CD4-positive, alpha-beta T cell treated with Interleukin-15 for 4 hours (primary cell): ENCODE data around the gene CHCHD6.

Experiments
- DNase-seq: peaks from one replicate; pipeline ENCODE4 v3.0.0-alpha.2; 2020; ENCODE audit warnings: low spot score

CHCHD6 gene

GRCh38 chr3:126959921-126960603 lies 256.0 kb downstream of the CHCHD6 start:
- DNase-seq, result no peak

- no peak for DNase-seq
Measured at GRCh38 chr3:126960604-126960995, 256.6 kb downstream of the CHCHD6 start.

DNA sequence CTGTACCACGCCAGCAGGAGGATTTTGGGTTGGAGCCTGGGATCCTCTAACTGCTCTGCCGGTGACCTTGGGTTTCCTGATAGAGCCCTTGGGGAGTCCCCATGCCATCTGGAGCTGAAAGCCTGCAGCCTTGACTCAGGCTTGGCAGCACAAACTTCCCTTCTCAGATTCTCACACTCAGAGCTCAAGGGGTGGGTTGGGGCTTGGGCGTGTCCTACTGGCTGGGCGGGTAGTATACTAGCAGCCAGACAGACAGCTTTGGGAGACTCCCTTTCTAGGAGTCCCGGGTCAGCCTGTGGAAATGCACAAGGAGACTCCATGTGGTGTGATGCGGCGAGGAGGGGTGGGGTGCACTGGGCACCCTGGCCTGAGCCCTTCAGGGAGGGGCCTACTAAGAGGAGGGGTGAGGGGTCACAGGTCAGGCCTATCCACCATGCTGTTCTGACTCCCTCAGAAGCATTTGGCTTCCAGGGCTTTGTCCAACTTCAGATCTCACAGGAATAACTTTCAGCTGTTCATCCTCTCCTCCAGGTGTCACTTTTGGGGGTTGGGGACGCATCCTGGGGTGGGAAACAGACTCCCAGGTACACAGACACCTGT lies 257.3 kb downstream of the CHCHD6 start:
- DNase-seq, result no peak

DNA sequence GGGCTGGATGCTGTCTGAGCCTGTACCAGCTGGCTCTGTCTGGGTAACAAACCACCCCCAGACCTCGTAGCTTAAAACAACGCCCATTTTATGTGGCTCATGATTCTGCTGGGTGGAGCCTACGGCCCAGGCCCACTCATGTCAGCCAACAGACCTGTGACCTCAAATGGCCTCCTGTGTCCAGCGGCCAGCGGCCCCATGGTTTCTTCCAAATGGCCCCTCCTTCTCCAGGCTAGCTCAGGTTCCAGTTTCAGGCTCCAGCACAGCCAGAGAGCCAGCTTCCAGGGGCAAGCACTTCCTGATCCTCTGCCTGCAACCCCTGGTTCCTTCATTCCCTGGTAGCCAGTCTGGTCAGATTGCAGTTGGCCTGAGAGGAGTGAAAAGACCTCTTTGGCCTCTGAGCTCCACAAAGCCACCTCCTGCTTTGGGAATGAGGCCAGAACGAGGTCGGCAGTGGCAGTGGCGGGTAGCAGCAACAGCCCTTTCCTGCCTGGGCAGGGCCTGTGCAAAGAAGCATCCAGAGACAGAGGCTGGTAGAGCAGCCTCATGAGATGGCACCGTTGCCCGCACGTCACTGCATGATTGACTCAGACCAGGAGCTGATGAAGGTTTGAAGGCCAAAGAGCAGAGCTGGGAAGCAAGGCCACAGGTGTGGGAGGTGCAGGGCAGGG lies 257.9 kb downstream of the CHCHD6 start:
- no peak for DNase-seq

- no peak for DNase-seq
Measured at GRCh38 chr3:126962756-126963155, 258.7 kb downstream of the CHCHD6 start.

DNA sequence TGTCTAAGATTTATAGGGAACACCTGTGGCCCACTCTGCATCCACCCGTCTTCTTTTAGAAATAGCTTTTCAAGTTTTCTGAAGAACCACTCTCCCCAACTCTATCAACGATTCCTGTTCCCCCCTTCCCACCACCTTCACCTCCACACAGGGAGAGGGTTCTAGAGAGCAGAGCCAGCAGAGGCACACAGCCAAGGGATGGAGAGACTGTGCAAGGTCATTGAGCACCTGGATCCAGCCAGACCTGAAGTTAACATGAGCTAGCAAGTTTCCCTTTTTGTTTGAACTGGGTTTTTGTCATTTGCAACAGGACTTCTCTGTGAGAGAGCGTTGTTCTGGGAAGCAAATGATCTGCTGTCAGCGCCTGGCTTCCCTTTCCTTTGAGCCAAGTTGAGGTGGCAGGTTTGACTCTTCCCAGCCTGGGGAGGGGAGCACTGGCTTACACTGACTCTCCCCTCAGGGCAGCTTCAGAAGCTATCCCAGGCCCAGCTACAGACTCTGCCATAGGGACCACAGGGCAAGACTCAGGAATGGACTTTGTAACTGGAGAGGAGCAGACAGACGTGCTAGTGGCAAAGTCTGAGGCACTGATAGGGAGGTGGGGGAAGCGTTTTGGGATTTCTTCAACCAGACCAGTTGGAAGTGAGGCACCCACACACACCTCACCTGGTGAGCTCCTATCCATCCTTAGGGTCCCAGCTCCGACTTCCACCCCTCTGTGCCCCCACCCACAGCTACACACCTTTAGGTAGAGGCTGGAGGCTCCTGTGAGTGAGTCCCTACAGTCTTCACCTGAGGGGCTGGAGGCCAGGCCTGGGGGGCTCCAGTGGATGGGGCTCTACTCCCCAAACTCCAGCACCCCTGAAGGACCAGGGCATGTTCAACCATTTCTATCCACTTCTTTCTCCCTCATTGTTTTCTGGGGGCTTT lies 259.5 kb downstream of the CHCHD6 start:
- DNase-seq, result no peak

DNA sequence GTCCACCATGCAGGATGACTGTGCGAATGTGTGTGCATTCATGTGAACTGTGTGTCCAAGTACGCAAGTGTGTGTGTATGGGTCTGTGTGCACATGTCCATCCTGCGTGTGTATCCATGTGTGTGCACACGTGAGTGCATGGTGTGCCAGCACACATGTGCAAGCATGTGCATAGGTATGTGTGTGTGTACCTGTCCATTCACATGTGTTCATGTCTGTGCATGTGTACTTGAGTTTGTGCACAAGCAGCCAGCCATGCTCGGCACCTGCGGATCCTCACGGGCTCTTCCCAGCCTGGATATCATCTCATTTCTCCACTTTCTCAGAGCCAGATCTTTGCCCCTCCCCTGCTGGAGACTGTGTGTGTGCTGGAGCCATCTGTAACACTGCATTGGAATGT lies 260.2 kb downstream of the CHCHD6 start:
- DNase-seq, result no peak

GRCh38 chr3:126964950-126965349 lies 260.9 kb downstream of the CHCHD6 start:
- DNase-seq, result no peak

DNA sequence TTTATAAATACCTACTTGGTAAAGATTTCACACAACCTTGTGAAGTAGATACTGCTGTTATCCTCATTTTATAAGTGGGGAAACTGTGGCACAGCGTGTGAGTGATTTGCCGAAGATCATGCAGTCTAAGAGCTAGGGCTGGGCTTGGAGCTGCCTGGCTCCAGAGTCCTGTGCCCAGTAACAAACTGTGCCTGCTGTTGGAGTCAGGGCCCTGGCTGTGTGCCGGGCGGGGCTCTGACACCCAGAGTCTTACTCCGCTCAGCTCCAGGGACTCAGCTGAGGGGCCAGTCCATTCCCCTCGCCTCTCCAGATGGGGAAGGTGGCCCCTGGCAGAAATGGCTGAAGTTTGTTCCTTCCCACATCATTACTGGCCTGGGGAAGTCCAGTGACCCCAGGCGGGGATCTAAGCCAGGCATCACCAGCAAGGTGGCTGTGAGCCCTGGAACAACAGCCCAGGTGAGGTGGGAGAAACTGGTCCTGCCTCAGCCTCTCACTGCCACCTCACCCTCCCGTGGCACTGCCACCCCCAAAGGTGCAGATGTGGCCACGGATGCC lies 261.6 kb downstream of the CHCHD6 start:
- no peak for DNase-seq

GRCh38 chr3:126967386-126967785 lies 263.3 kb downstream of the CHCHD6 start:
- DNase-seq, result no peak

DNA sequence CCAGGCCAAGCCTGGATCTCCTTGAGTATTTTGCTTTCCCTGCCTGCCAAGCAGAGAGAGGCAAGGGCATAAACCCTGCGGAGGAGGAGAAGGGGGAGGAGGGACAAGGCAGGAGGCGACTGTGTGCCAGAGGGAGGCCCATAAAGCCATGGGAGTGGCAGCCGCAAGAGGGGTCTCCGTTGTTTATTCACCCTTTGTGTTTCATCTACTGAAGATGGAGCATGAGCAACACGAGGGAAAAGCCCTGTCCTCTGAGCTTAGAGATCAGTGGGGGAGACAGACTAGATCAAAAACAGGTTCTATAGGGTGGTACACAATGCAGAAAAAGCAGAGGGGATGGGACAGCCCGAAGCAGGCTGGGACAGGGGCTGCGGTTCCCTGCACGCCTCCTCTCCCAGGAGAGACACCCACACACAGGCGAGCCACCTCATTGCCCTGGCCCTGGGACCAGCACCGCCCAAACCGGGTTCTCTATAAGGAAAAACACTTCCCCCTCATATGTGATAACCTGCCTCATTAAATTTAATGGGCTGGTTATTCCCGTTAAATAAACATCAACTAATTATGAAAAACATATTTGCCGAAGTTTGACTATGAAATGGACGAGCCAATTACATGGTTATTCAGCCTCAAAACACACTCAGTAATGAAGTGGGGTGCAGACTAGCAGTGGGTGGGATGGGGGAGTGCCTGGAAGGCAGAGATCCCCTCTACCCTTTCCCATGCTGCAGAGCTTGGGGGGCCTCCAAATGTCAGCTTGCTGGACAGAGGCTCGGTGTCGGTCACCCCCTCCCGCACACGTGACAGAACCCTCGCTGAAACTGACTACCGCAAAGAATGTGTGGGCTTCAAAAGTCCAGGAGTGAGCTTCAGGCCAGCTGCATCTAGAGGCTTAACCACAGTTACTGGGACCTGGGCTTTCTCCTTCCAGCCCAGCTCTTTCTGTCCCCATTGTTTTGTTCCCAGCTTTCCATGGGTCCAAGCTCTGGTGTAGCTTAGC lies 264.7 kb downstream of the CHCHD6 start:
- DNase-seq, result no peak

DNA sequence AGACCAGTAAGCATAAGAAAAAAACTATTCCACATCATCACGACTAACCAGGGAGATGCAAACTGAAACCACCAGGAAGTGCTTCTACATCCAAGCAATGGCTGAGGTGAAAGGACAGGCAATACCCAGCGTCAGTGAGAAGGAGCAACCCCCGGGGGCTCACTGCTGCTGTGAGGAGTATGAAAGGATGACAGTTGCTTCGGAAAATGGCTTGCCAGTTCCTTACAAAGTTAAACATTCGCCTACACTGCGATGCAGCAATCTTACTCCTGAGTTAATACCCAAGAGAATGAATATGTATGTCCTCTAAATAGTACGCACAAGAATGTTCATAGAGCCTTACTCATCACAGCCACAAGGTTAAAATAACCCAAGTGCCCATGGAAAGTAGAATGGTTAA lies 265.5 kb downstream of the CHCHD6 start:
- no peak for DNase-seq

DNA sequence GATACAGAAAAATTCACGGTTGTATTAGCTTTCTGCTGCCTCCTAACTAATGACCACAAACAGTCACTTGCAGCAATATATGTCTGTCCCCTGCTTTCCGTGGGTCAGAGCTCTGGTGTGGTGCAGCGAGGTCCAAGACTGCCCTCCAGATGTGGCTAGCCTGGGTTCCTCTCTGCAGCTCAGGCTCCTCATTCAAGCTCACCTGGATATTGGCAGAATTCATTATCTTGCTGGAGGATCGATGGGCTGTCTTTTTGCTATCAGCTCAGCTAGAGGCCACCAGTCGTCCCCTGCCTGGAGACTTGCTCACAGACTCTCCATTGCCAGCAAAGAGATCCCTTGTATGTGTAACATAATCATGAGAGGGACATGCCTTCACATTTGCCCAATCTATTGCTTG lies 266.1 kb downstream of the CHCHD6 start:
- DNase-seq, result no peak

DNA sequence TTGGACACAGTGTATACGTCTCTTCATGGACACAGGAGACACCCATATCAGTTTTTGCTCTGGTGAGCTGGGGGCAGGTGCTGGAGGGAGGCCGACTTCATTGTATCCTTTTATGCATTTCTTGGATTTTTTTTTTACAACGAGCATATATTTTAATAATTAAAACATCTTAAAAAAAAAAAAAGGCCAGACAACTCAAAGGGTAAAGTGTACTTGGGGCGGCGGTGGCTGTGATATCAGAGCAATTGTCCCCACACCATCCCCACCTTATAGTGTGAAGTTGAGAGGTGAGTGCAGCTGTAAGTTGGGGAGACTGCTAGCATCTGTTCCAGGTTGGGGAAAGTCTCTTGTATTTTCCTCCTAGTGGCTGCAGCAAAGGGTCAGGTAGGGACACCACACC lies 266.9 kb downstream of the CHCHD6 start:
- DNase-seq, result no peak

GRCh38 chr3:126971891-126972351 lies 267.9 kb downstream of the CHCHD6 start:
- DNase-seq, result no peak

GRCh38 chr3:126972866-126973265 lies 268.8 kb downstream of the CHCHD6 start:
- no peak for DNase-seq

GRCh38 chr3:126973814-126974213 lies 269.8 kb downstream of the CHCHD6 start:
- no peak for DNase-seq

GRCh38 chr3:126974756-126975155 lies 270.7 kb downstream of the CHCHD6 start:
- no peak for DNase-seq

GRCh38 chr3:126976906-126977305 lies 272.9 kb downstream of the CHCHD6 start:
- no peak for DNase-seq

GRCh38 chr3:126977821-126978220 lies 273.8 kb downstream of the CHCHD6 start:
- no peak for DNase-seq

DNA sequence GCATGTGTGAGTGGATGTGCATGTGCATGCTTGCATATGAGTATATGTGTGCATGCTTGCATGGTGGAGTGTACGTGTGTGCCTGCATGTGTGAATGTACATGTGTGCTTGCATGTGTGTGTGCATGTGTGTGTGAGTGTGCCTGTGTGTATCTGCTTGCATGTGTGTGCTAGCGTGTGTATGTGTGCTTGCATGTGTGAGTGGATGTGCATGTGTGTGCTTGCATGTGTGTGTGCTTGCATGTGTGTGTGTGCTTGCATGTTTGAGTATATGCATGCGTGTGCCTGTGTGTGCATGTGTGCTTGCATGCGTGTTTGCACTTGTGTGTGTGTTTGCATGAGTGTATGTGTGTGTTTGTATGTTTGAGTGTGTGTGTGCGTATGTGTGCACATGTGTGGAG lies 274.3 kb downstream of the CHCHD6 start:
- DNase-seq, result no peak
